GM12865 (cell line): ENCODE data around the gene IDI2.

Experiments
- DNase-seq: peaks from one replicate; pipeline ENCODE4 v3.0.0; 2010; ENCODE audit warnings: low read depth
- H3K4me3 ChIP-seq: 2 replicates; pipeline ENCODE4 v1.5.1; 2011; ENCODE audit warnings: mild to moderate bottlenecking, low read depth, low read length, control low read depth
- TF ChIP-seq, protein P1 (sequence below): IDR thresholded peaks from 2 replicates; pipeline ENCODE4 v1.5.1; 2011; ENCODE audit warnings: low read length, control low read depth, low read depth, inconsistent platforms; ENCODE audit not compliant: insufficient read depth; ENCODE audit errors: missing control alignments

IDI2 gene

DNA sequence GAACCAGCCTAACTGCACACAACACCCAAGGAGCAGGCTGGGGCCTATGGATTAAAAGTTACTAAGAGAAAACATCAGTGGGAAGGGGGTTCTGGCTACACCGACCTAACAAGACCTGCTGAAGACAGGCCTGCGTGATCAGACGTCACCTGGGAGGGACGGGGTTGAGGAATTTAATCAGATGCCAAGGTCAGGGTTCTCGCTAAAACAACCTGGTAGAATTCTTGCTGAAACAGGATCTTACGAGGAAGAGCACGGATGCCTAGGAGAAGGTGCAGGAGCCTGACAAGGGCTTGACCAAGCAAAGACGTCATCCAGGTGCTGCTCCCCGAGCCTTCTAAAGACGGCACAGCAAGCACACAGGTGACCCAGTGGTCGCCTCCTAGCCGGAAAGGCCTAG lies 1.6 kb downstream of the IDI2 start:
- TF ChIP-seq, protein P1, sequence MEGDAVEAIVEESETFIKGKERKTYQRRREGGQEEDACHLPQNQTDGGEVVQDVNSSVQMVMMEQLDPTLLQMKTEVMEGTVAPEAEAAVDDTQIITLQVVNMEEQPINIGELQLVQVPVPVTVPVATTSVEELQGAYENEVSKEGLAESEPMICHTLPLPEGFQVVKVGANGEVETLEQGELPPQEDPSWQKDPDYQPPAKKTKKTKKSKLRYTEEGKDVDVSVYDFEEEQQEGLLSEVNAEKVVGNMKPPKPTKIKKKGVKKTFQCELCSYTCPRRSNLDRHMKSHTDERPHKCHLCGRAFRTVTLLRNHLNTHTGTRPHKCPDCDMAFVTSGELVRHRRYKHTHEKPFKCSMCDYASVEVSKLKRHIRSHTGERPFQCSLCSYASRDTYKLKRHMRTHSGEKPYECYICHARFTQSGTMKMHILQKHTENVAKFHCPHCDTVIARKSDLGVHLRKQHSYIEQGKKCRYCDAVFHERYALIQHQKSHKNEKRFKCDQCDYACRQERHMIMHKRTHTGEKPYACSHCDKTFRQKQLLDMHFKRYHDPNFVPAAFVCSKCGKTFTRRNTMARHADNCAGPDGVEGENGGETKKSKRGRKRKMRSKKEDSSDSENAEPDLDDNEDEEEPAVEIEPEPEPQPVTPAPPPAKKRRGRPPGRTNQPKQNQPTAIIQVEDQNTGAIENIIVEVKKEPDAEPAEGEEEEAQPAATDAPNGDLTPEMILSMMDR = no peak
- H3K4me3 ChIP-seq = no peak overlapping the region
- DNase-seq = no peak

DNA sequence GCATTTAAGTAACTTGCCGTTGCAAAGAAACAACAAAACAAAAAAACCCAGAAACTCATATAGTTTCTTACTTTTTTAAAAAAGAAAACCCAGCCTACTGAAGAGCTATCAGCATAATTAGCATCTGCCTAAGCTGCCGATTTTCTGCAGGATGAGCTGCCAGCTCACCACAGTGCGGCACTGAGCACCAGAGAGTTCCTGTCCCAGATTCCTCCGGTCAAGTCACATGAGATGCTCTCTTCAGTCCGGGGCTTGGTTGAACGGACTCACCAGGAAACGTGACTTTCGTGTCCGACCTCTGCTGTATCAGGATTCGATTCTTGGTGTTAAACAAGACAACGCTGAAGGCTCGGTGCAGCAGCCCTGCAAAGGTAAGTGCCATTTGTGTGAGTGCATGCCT lies 3.2 kb downstream of the IDI2 start:
- no peak overlapping the region for H3K4me3 ChIP-seq
- TF ChIP-seq, protein P1 = no peak
- DNase-seq = no peak

DNA sequence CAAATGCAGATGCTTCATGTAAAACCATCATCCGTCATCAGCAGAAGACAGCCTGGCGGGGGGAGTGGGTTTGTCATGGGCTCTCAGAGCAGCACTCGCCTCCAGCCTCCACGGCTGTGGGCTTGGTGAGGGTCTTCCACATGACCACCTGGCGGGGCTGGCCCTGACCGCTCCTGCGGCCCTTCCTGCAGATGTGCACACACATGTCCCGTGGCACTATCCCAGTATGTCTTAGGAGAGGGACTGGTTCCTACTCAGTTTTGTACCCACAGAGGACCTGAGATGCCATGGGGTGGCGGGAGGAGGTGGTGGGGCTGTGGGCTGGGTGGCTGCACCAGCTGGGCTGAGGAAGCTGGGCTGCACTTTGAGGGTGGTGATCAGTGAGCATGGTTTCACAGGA lies 4.7 kb downstream of the IDI2 start:
- H3K4me3 ChIP-seq = no peak overlapping the region
- DNase-seq = no peak
- TF ChIP-seq, protein P1 = no peak

DNA sequence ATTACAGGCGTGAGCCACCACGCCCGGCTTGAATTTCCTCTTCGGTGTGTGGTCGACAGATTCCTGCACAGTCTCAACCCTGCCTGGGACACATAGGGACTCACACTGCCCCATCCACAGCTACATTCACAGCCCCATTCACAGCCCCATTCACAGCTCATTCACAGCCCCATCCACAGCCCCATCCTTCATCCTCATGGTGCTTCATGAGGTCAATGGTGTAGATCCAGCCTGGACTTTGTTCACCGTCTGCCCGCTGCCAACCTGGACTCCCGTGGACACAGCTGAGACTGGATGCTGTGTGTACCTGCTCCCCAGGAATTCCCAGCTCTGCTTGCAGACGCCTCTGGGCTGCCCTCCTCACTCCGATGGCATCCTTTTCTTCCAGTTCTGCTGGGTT lies 5.2 kb downstream of the IDI2 start:
- TF ChIP-seq, protein P1 = no peak

DNA sequence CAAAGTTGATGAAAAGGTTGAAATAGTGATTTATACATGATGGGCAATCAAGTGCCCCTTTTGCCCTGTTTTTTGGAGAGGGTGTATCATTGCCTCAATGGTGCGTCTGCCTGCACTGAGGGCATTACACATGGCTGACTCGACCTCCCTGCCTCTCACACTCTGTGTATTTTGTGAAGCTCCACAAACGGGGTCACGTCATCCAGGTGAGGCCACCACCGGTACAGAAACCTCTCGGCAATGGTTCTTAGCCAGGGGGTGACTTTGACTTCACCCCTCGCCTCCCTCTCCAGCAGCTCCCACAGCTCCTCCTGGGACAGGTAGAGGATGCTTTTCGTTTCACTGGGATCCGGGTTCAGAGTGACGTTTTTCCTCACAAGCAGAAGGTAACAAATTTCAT lies 6.3 kb downstream of the IDI2 start:
- DNase-seq = no peak
- TF ChIP-seq, protein P1 = no peak

More for the DNA sequence above, 5.2 kb downstream of the IDI2 start:
- no peak for DNase-seq
- no peak overlapping the region for H3K4me3 ChIP-seq

DNA sequence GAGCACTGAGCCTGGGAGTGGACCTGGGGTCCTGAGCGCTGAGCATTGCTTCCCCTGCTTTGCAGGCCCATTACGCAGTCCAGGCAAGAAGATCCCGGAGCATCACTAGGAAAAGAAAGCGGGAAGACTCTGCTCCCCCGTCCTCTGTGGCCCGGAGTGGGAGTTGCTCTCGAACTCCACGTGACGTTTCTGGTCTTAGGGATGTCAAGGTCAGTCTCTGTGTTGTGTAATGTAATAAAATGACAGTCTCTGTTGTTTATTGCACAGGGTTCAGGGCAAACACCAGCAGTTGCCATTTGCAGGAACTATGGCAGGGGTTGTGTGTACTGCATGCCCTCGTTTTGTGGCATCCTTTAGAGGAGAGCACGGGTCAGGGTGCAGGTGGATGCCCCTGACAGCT lies 10.0 kb downstream of the IDI2 start:
- H3K4me3 ChIP-seq = no peak overlapping the region
- no peak for DNase-seq
- TF ChIP-seq, protein P1 = no peak

More for the DNA sequence above, 6.3 kb downstream of the IDI2 start:
- no peak overlapping the region for H3K4me3 ChIP-seq

DNA sequence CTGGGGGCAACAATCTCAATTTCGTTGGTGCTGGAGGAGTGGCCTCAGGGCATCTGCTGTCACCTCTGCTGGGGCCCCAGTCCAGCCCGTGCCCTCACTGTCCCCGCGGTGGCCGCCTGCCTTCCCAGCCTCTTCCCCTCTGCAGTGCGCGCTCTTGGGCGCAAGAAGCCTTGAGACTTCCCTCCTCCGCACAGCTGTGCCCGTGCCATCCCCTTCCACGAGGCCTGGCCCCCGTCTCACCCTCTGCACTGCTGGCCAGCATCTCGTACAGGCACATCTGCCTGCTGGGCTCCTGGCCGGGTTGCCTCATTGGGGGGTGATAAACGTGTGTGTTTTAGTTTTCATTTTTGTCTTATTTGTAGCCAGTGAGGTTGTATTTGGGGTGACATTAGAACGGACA lies 14.0 kb downstream of the IDI2 start:
- TF ChIP-seq, protein P1 = no peak
- no peak for DNase-seq
- no peak overlapping the region for H3K4me3 ChIP-seq
